ENCODE measurements around the gene SFSWAP.
"Not testable (repeated sequence)": the region's sequence is repeated elsewhere in the genome, so short reads cannot be mapped to it uniquely, and the experiment has no call there.

GRCh38 chr12:131661170-131661985 lies 49.5 kb upstream of the SFSWAP start:
- not testable (repeated sequence) for TF ChIP-seq POLR2A (IDR thresholded peaks at IDR 0.05)
- TF ChIP-seq, protein P1, sequence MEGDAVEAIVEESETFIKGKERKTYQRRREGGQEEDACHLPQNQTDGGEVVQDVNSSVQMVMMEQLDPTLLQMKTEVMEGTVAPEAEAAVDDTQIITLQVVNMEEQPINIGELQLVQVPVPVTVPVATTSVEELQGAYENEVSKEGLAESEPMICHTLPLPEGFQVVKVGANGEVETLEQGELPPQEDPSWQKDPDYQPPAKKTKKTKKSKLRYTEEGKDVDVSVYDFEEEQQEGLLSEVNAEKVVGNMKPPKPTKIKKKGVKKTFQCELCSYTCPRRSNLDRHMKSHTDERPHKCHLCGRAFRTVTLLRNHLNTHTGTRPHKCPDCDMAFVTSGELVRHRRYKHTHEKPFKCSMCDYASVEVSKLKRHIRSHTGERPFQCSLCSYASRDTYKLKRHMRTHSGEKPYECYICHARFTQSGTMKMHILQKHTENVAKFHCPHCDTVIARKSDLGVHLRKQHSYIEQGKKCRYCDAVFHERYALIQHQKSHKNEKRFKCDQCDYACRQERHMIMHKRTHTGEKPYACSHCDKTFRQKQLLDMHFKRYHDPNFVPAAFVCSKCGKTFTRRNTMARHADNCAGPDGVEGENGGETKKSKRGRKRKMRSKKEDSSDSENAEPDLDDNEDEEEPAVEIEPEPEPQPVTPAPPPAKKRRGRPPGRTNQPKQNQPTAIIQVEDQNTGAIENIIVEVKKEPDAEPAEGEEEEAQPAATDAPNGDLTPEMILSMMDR (IDR thresholded peaks at IDR 0.05): not testable (repeated sequence)
